H1 (cell line): ENCODE measurements around the gene PCYT1B. TPM values are rescaled to one million over a fixed set of nuclear protein-coding genes. Genes with fewer than 3 reads are reported as not detected.

Source experiments
- CTCF ChIA-PET: fragments of 300-600 bp; sonication (Branson Sonifier 250); formaldehyde crosslinking; loops from one replicate; lab custom pipeline; 2021; ENCODE audit not compliant: partially characterized antibody; lab: Charles Lee
- POLR2A ChIA-PET: fragments of 300-600 bp; sonication (Branson Sonifier 250); formaldehyde crosslinking; loops from one replicate; lab custom pipeline; 2021; ENCODE audit warnings: inconsistent platforms; ENCODE audit not compliant: partially characterized antibody; lab: Charles Lee
- DNase-seq, 2 experiments: peaks; one replicate each; pipeline versions ENCODE4 v3.0.0 to v3.0.0-alpha.2; 2010 to 2022; ENCODE audit warnings: low spot score in 2 of 2, low read depth in 1 of 2, mixed read lengths in 1 of 2
- FAIRE-seq: peaks from 2 replicates; lab custom pipeline; 2011; peaks lifted over from hg19 to GRCh38; lab: Jason Lieb, UNC
- H2AFZ ChIP-seq: 2 replicates; pipeline ENCODE4 v1.8.1; 2012; ENCODE audit warnings: low read length, inconsistent platforms
- H2AK5ac ChIP-seq: 2 replicates; pipeline ENCODE4 v1.6.1; 2013; ENCODE audit warnings: low read depth, low read length
- H2BK120ac ChIP-seq: replicated peaks from 2 replicates; pipeline ENCODE3; 2013; ENCODE audit warnings: low read depth, low read length, inconsistent platforms
- H2BK12ac ChIP-seq: 2 replicates; pipeline ENCODE4 v1.6.1; 2013; ENCODE audit warnings: low read depth, low read length
- H2BK15ac ChIP-seq: 2 replicates; pipeline ENCODE4 v1.6.1; 2013; ENCODE audit warnings: low read length
- H2BK20ac ChIP-seq: 2 replicates; pipeline ENCODE4 v1.6.1; 2013; ENCODE audit warnings: low read length
- H2BK5ac ChIP-seq: 2 replicates; pipeline ENCODE4 v1.6.1; 2013; ENCODE audit warnings: low read depth, low read length
- H3K14ac ChIP-seq: 2 replicates; pipeline ENCODE4 v1.6.1; 2013; ENCODE audit warnings: inconsistent platforms; ENCODE audit not compliant: insufficient read length
- H3K18ac ChIP-seq: 2 replicates; pipeline ENCODE4 v1.6.1; 2013; ENCODE audit warnings: low read length; ENCODE audit errors: extremely low read depth
- H3K23ac ChIP-seq: 2 replicates; pipeline ENCODE4 v1.6.1; 2013; ENCODE audit warnings: inconsistent platforms; ENCODE audit not compliant: insufficient read length
- H3K23me2 ChIP-seq: 2 replicates; pipeline ENCODE4 v1.6.1; 2013; ENCODE audit warnings: low read depth, low read length
- H3K27ac ChIP-seq: 2 replicates; pipeline ENCODE4 v1.6.1; 2011; ENCODE audit warnings: low read depth, low read length, inconsistent platforms
- H3K27me3 ChIP-seq, 4 experiments: replicated peaks in 1 of 4; 1 replicate in 1 of 4; 2 replicates in 3 of 4; pipeline versions ENCODE4 v1.6.1 to v1.8.1; 2011 to 2013; ENCODE audit warnings: low read length in 3 of 4, mild to moderate bottlenecking in 3 of 4, inconsistent platforms in 2 of 4, mixed read lengths in 2 of 4, moderate library complexity in 1 of 4; ENCODE audit not compliant: control insufficient read depth in 3 of 4, insufficient read depth in 3 of 4; ENCODE audit errors: extremely low read depth in 1 of 4
- H3K36me3 ChIP-seq, 4 experiments: 2 replicates each; pipeline versions ENCODE4 v1.6.1 to v1.8.1; 2011 to 2013; ENCODE audit warnings: mild to moderate bottlenecking in 4 of 4, low read length in 3 of 4, moderate library complexity in 2 of 4, control low read depth in 1 of 4, inconsistent platforms in 1 of 4; ENCODE audit not compliant: insufficient read depth in 4 of 4, control insufficient read depth in 2 of 4
- H3K4ac ChIP-seq: replicated peaks from 2 replicates; pipeline ENCODE3; 2013; ENCODE audit warnings: low read length, low read depth, mixed read lengths, inconsistent platforms; ENCODE audit not compliant: insufficient read length
- H3K4me1 ChIP-seq, 4 experiments: replicated peaks in 1 of 4; 1 replicate in 1 of 4; 2 replicates in 3 of 4; pipeline versions ENCODE4 v1.6.1 to v1.8.1; 2011 to 2013; ENCODE audit warnings: low read length in 3 of 4, inconsistent platforms in 2 of 4, mixed read lengths in 1 of 4; ENCODE audit not compliant: insufficient read depth in 4 of 4, control insufficient read depth in 3 of 4
- H3K4me2 ChIP-seq, 2 experiments: 2 replicates each; pipeline versions ENCODE4 v1.6.1 to v1.8.1; 2011 to 2013; ENCODE audit warnings: low read depth in 2 of 2, low read length in 2 of 2, control low read depth in 1 of 2, inconsistent platforms in 1 of 2, mild to moderate bottlenecking in 1 of 2; ENCODE audit not compliant: insufficient read depth in 1 of 2
- H3K4me3 ChIP-seq, 4 experiments: fragments of 200-600, 300-600 bp in 1 of 4; sonication (generic), shearing (Covaris generic), sonication (Bioruptor Twin) in 1 of 4; 2 replicates each; pipeline versions ENCODE4 v1.5.1 to v1.8.1; 2011 to 2016; ENCODE audit warnings: low read length in 4 of 4, low read depth in 3 of 4, control low read depth in 2 of 4, inconsistent platforms in 2 of 4, mild to moderate bottlenecking in 2 of 4, mixed read lengths in 1 of 4, moderate library complexity in 1 of 4; ENCODE audit not compliant: insufficient read depth in 2 of 4; ENCODE audit errors: extremely low read depth in 1 of 4
- H3K56ac ChIP-seq: replicated peaks from 2 replicates; pipeline ENCODE3; 2013; ENCODE audit warnings: low read depth, mild to moderate bottlenecking, mixed read lengths, low read length, inconsistent platforms; ENCODE audit not compliant: insufficient read length
- H3K79me1 ChIP-seq: 2 replicates; pipeline ENCODE4 v1.6.1; 2013; ENCODE audit warnings: low read depth, low read length, control low read depth
- H3K79me2 ChIP-seq, 2 experiments: 2 replicates each; pipeline versions ENCODE4 v1.6.1 to v1.8.1; 2012 to 2013; ENCODE audit warnings: low read length in 2 of 2, mild to moderate bottlenecking in 2 of 2, inconsistent platforms in 1 of 2; ENCODE audit not compliant: insufficient read depth in 2 of 2, control insufficient read depth in 1 of 2
- H3K9ac ChIP-seq, 4 experiments: replicated peaks in 1 of 4; 1 replicate in 1 of 4; 2 replicates in 3 of 4; pipeline versions ENCODE4 v1.6.1 to v1.8.1; 2011 to 2013; ENCODE audit warnings: low read depth in 3 of 4, low read length in 3 of 4, control low read depth in 2 of 4, mild to moderate bottlenecking in 2 of 4, moderate library complexity in 2 of 4, inconsistent platforms in 1 of 4; ENCODE audit errors: extremely low read depth in 1 of 4
- H3K9me3 ChIP-seq, 2 experiments: 2 replicates each; pipeline versions ENCODE4 v1.6.1 to v1.8.1; 2012 to 2013; ENCODE audit warnings: mild to moderate bottlenecking in 2 of 2, moderate library complexity in 2 of 2, control low read depth in 1 of 2, inconsistent platforms in 1 of 2, low read depth in 1 of 2, low read length in 1 of 2, mixed read lengths in 1 of 2; ENCODE audit not compliant: insufficient read depth in 2 of 2
- H4K20me1 ChIP-seq, 2 experiments: replicated peaks in 1 of 2; 2 replicates each; pipeline versions ENCODE3 to v1.8.1; 2011 to 2013; ENCODE audit warnings: inconsistent platforms in 2 of 2, low read length in 2 of 2, mild to moderate bottlenecking in 1 of 2; ENCODE audit not compliant: insufficient read depth in 2 of 2, control insufficient read depth in 1 of 2
- H4K5ac ChIP-seq: 2 replicates; pipeline ENCODE4 v1.6.1; 2013; ENCODE audit warnings: low read length, low read depth, mixed read lengths, inconsistent platforms; ENCODE audit not compliant: insufficient read length
- H4K8ac ChIP-seq: 2 replicates; pipeline ENCODE4 v1.8.0; 2013; ENCODE audit warnings: mild to moderate bottlenecking, moderate library complexity, low read length, inconsistent platforms; ENCODE audit not compliant: insufficient read depth; ENCODE audit errors: extremely low read depth
- H4K91ac ChIP-seq: replicated peaks from 2 replicates; pipeline ENCODE3; 2013; ENCODE audit warnings: low read length, mixed read lengths, inconsistent platforms; ENCODE audit not compliant: insufficient read length
- BACH1 ChIP-seq: IDR thresholded peaks from 2 replicates; pipeline ENCODE4 v1.6.1; 2012; ENCODE audit warnings: low read length, improper control_type of control experiment
- POU5F1 ChIP-seq: IDR thresholded peaks from 2 replicates; pipeline ENCODE4 v1.6.1; 2011; ENCODE audit warnings: low read depth, mild to moderate bottlenecking, low read length, moderate library complexity
- polyA plus RNA-seq, 7 experiments: library from polyadenylated mRNA; depleted of rRNA in 3 of 7; stranded (reverse) in 5 of 7; unstranded in 2 of 7; fragments of >200 nt in 5 of 7; fragments of 200-250 nt in 2 of 7; gene quantifications; 1 replicate in 5 of 7; 2 replicates in 1 of 7; 4 replicates in 1 of 7; pipeline versions ENCODE4 v1.2.1 to v1.2.3, GENCODE V29; 2011 to 2013; ENCODE audit warnings: missing spikeins in 2 of 7, mixed read lengths in 2 of 7
- total RNA-seq: library from RNA; stranded (reverse); fragmentation: NEBNext Ultra II Directional; extraction: Animal tissue kit (Norgen Biotek cat#: 25700); gene quantifications from 2 replicates; pipeline ENCODE4 v1.2.1, GENCODE V29; 2021
- TF ChIP-seq, protein P1 (sequence below): IDR thresholded peaks from 2 replicates; pipeline ENCODE4 v1.6.1; 2012; ENCODE audit warnings: low read length, inconsistent platforms

The PCYT1B gene
- total and polyA plus RNA-seq, 2 of the 8 experiments (the other 6 are each of a cell fraction or from before 2014, with no cell fraction given): 17.9 to 30.6 TPM

DNA sequence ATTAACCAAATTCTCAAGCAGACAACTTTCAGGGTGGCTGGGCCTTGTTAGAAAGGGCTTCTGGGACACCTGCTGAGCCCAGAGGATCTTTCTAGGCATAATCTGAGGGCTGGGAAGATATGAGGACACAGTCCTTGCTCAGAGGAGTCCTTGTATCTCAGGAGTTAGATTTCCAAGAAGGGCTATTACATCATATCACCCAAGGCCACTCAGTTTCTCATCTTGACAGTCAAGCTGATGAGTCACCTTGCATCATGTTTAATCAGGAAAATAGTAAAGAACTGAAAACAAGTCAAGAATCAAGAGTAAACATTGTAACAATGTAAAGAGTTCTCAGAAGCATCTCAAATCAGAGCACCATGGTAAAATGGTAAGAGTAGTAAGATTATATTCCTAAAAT, 4.0 kb downstream of the PCYT1B start:
- Histone ChIP-seq H3K4me2 (no peak overlapping the region; a peak in 1 of 4 replicates), H3K36me3 (peaks cover 0 to 4% (median 0%) of the 10 kb centered on the region in 4 experiments; a peak in 1 of 8 replicates), H3K79me2 (peaks cover 0 to 29% of the 10 kb centered on the region in 2 experiments; a peak in 2 of 4 replicates), H3K9me3 (no peaks in the 10 kb centered on the region), H3K23ac (no peak overlapping the region), H2AK5ac (no peak overlapping the region), H2AFZ (no peak overlapping the region), H3K23me2 (0 out of 2 replicates have a peak, but pooled peaks cover 4% of the 10 kb centered on the region), H3K56ac (no peak overlapping the region), H3K4me1 (peaks cover 0 to 9% (median 6%) of the 10 kb centered on the region in 4 experiments; a peak in 3 of 7 replicates), H4K5ac (no peak overlapping the region), H4K91ac (peak overlapping the region; percentile 26), H3K18ac (no peak overlapping the region), H4K20me1 (no peaks in the 10 kb centered on the region), H2BK20ac (no peak overlapping the region), H4K8ac (no peak overlapping the region), H3K9ac (no peak overlapping the region), H3K4me3 (no peak overlapping the region), H3K14ac (no peak overlapping the region), H2BK12ac (no peak overlapping the region), H2BK15ac (no peak overlapping the region), H3K27me3 (no peaks in the 10 kb centered on the region), H3K79me1 (no peaks in the 10 kb centered on the region), H3K4ac (no peak overlapping the region), H2BK5ac (no peak overlapping the region), H2BK120ac (no peak overlapping the region), H3K27ac (no peak overlapping the region)
- FAIRE-seq: no peak
- ChIA-PET POLR2A (no interaction called here), CTCF (no interaction called here)
- DNase-seq: no peak
- TF ChIP-seq, protein P1, sequence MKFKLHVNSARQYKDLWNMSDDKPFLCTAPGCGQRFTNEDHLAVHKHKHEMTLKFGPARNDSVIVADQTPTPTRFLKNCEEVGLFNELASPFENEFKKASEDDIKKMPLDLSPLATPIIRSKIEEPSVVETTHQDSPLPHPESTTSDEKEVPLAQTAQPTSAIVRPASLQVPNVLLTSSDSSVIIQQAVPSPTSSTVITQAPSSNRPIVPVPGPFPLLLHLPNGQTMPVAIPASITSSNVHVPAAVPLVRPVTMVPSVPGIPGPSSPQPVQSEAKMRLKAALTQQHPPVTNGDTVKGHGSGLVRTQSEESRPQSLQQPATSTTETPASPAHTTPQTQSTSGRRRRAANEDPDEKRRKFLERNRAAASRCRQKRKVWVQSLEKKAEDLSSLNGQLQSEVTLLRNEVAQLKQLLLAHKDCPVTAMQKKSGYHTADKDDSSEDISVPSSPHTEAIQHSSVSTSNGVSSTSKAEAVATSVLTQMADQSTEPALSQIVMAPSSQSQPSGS: no peak
- no peak for TF ChIP-seq BACH1
- TF ChIP-seq POU5F1: no peak
